ENCODE measurements around the gene TPBGL.

The TPBGL gene

GRCh38 chr11:75208446-75208845, 32.1 kb upstream of the TPBGL start:
- DNase-seq, result no peak

- no peak for DNase-seq
Observed at GRCh38 chr11:75212411-75212810, 28.2 kb upstream of the TPBGL start.

- peak in 20 of 56 donors; percentile 5 to 58 (median 20) for DNase-seq
Observed at GRCh38 chr11:75214411-75214821, 26.2 kb upstream of the TPBGL start.

- no peak for DNase-seq
Observed at GRCh38 chr11:75214843-75215242, 25.7 kb upstream of the TPBGL start.

- no peak for DNase-seq
Observed at GRCh38 chr11:75219869-75220268, 20.7 kb upstream of the TPBGL start.

- no peak for DNase-seq
Observed at GRCh38 chr11:75223954-75224643, 16.5 kb upstream of the TPBGL start.

GRCh38 chr11:75225794-75226193, 14.8 kb upstream of the TPBGL start:
- DNase-seq, result no peak

GRCh38 chr11:75229466-75229865, 11.1 kb upstream of the TPBGL start:
- peak in 3 of 56 donors; percentile 10 to 18 (median 11) for DNase-seq

GRCh38 chr11:75230621-75231020, 10.0 kb upstream of the TPBGL start:
- DNase-seq, result no peak

- no peak for DNase-seq
Observed at GRCh38 chr11:75233754-75234172, 6.8 kb upstream of the TPBGL start.

- no peak for DNase-seq
Observed at GRCh38 chr11:75236062-75236461, 4.5 kb upstream of the TPBGL start.

- DNase-seq, result no peak
Observed at GRCh38 chr11:75237050-75237449, 3.5 kb upstream of the TPBGL start.

- no peak for DNase-seq
Observed at GRCh38 chr11:75238595-75239440, 1.8 kb upstream of the TPBGL start.

GRCh38 chr11:75239531-75240290, 863 bp upstream of the TPBGL start:
- DNase-seq, result no peak

- DNase-seq, result peak in 44 of 56 donors; percentile 23 to 84 (median 58)
Observed at GRCh38 chr11:75241036-75241905, 697 bp downstream of the TPBGL start.

- DNase-seq, result no peak
Observed at GRCh38 chr11:75241906-75242644, 1.5 kb downstream of the TPBGL start.

GRCh38 chr11:75242722-75243600, 2.4 kb downstream of the TPBGL start:
- no peak for DNase-seq

GRCh38 chr11:75244052-75244814, 3.7 kb downstream of the TPBGL start:
- DNase-seq, result no peak
